PFSK-1 (cell line): ENCODE measurements around the gene CLIP1.

ENCODE experiments used
- POLR2AphosphoS5 ChIP-seq: IDR thresholded peaks from 2 replicates; pipeline ENCODE4 v1.6.1; 2012; ENCODE audit warnings: low read depth, mild to moderate bottlenecking, control low read depth, low read length, moderate library complexity
- REST ChIP-seq, 2 experiments: IDR thresholded peaks; 2 replicates each; pipeline versions ENCODE4 v1.6.1 to v1.8.0; 2011 to 2012; ENCODE audit warnings: low read depth in 2 of 2, low read length in 2 of 2, control low read depth in 1 of 2, inconsistent platforms in 1 of 2, mild to moderate bottlenecking in 1 of 2, moderate library complexity in 1 of 2; ENCODE audit not compliant: insufficient read depth in 1 of 2
- SIN3A ChIP-seq: IDR thresholded peaks from 2 replicates; pipeline ENCODE4 v1.6.1; 2012; ENCODE audit warnings: mild to moderate bottlenecking, low read length, moderate library complexity, borderline replicate concordance; ENCODE audit not compliant: insufficient read depth
- TAF1 ChIP-seq: IDR thresholded peaks from 2 replicates; pipeline ENCODE4 v1.6.1; 2012; ENCODE audit warnings: low read length, control low read depth, borderline replicate concordance; ENCODE audit not compliant: insufficient read depth

GRCh38 chr12:122265886-122266229 is 156.6 kb downstream of the CLIP1 start:
- TF ChIP-seq REST (IDR thresholded peaks at IDR 0.05; ENCODE audit: insufficient read depth in 1 of 2, low read depth in 2 of 2, low read length in 2 of 2) (no peak), TAF1 (no peak), POLR2AphosphoS5 (no peak), SIN3A (no peak)
